Pancreas (tissue), 10 donors: Measurements from ENCODE around the gene EAPP. TPM values are rescaled to one million over a fixed set of nuclear protein-coding genes. Genes with fewer than 3 reads are reported as not detected.
"Not testable (repeated sequence)": the region's sequence is repeated elsewhere in the genome, so short reads cannot be mapped to it uniquely, and the experiment has no call there.

Source experiments
- ATAC-seq, 4 donors: fragments of 200-7000 bp; cut with Tn5 transposase; one replicate each; pipeline versions ENCODE4 v1.8.0 to v1.9.1; 2020; ENCODE audit warnings: mild to moderate bottlenecking in 4 of 4, moderate library complexity in 4 of 4
- DNase-seq, 6 donors: peaks; one replicate each; pipeline ENCODE4 v3.0.0-alpha.2; 2020
- FAIRE-seq: peaks from 2 replicates; lab custom pipeline; 2012; peaks lifted over from hg19 to GRCh38; lab: Jason Lieb, UNC
- H3K27ac ChIP-seq, 4 donors: fragments of 200-600 bp; sonication (generic); 1 replicate in 3 of 4; 2 replicates in 1 of 4; pipeline versions ENCODE4 v1.5.0 to v1.8.0; 2020
- H3K27me3 ChIP-seq, 4 donors: fragments of 200-600 bp; one replicate each; pipeline ENCODE4 v1.8.0; 2021
- H3K36me3 ChIP-seq, 3 donors: fragments of 200-600 bp; sonication (generic) in 1 of 3; one replicate each; pipeline versions ENCODE4 v1.5.0 to v1.8.0; 2020 to 2021
- H3K4me1 ChIP-seq, 3 donors: fragments of 200-600 bp; one replicate each; pipeline ENCODE4 v1.8.0; 2021
- H3K4me3 ChIP-seq, 4 donors: fragments of 200-600 bp; sonication (generic) in 2 of 4; one replicate each; pipeline versions ENCODE4 v1.5.0 to v1.8.0; 2020 to 2021
- H3K9me3 ChIP-seq, 4 donors: fragments of 200-600 bp; one replicate each; pipeline ENCODE4 v1.8.0; 2021
- CTCF ChIP-seq, 4 donors: fragments of 200-600 bp; sonication (generic) in 3 of 4; IDR thresholded peaks; one replicate each; pipeline versions ENCODE4 v1.5.0 to v1.8.0; 2021; ENCODE audit warnings: antibody characterized with exemption in 4 of 4
- WGBS, 2 donors: extraction: QIAGEN DNeasy Blood & Tissue Kit; methylation state at CpG; one replicate each; pipeline ENCODE4 v1.1.7; 2013; 5-methylcytosine and 5-hydroxymethylcytosine counted together
- intact Hi-C, 3 donors: fragments of 100-400 bp; cut with DNase I; formaldehyde crosslinking; loops; one replicate each; pipeline versions ENCODE4 v1.11.1 to v1.14.2; 2022
- polyA plus RNA-seq, 2 donors: library from polyadenylated mRNA; stranded (reverse); fragments of 200-250 nt; gene quantifications; one replicate each; pipeline ENCODE4 v1.2.3, GENCODE V29; 2013
- total RNA-seq, 6 donors: library from RNA; stranded (reverse); fragmentation: NEBNext Ultra II Directional in 4 of 6; extraction: Animal tissue kit (Norgen Biotek cat#: 25700) in 4 of 6; gene quantifications; one replicate each; pipeline versions ENCODE4 v1.2.1 to v1.2.4, GENCODE V29; 2021 to 2023
- donor health status: healthy with polysubstance abuse.
- donor health status: DM: no; HTN: no; CAD: no; lungs with moderate emphysema.
- donor health status: DM: no; HTN: no; CAD: no.
- donor health status: control.
- donor health status: control.
- donor health status: Bipolar disorder and iron deficiency.
- donor health status: DM: yes; HTN: yes; CAD: no.
- donor health status: DM: no; HTN: no; CAD: no.
- donor health status: DM: no; HTN: no; CAD: no.
- donor health status: DM: yes; HTN: yes; CAD: no.

EAPP gene
- total and polyA plus RNA-seq, 8 donors: 9.9 to 24.7 (median 15.4) TPM

- DNase-seq: no peak
- TF ChIP-seq CTCF (IDR thresholded peaks at IDR 0.05): no peak
- no peaks in the 10 kb centered on the region for H3K27me3 ChIP-seq
- WGBS, 2 donors: 20 to 28% methylated on average over 9 of the region's 9 CpGs
- intact Hi-C loops: no loop called here
- H3K4me3 ChIP-seq: peak overlapping the region in 1 of 4 donors; percentile 10
- H3K27ac ChIP-seq: peak overlapping the region in 3 of 4 donors; percentile 26 to 75 (median 36)
- H3K36me3 ChIP-seq: no peaks in the 10 kb centered on the region
- no peaks in the 10 kb centered on the region for H3K9me3 ChIP-seq
- peak in 1 of 4 donors; percentile 1 for ATAC-seq
- H3K4me1 ChIP-seq: peaks cover 5 to 12% (median 6%) of the 10 kb centered on the region in 3 donors
- FAIRE-seq: no peak
Observed at GRCh38 chr14:34554540-34555250, 15.2 kb upstream of the EAPP start.

- H3K27me3 ChIP-seq, intact Hi-C loops, H3K4me3 ChIP-seq, H3K9me3 ChIP-seq, H3K36me3 ChIP-seq, H3K27ac ChIP-seq, ATAC-seq, FAIRE-seq, H3K4me1 ChIP-seq: not testable (repeated sequence)
- DNase-seq: peak in 1 of 6 donors; percentile 27
- 89 to 91% methylated on average over 19 of the region's 19 CpGs for WGBS, 2 donors
Observed at GRCh38 chr14:34549276-34549966, 9.9 kb upstream of the EAPP start.

GRCh38 chr14:34548472-34548981 lies 9.0 kb upstream of the EAPP start:
- Histone ChIP-seq H3K4me1 (no peaks in the 10 kb centered on the region), H3K36me3 (no peaks in the 10 kb centered on the region), H3K27ac (no peak overlapping the region), H3K27me3 (no peaks in the 10 kb centered on the region), H3K9me3 (no peaks in the 10 kb centered on the region), H3K4me3 (no peak overlapping the region)
- no peak for TF ChIP-seq CTCF (IDR thresholded peaks at IDR 0.05)
- FAIRE-seq (no peak), DNase-seq (peak in 1 of 6 donors; percentile 13), ATAC-seq (no peak)
- 89 to 93% methylated on average over 14 of the region's 14 CpGs for WGBS, 2 donors
- intact Hi-C loops: no loop called here

GRCh38 chr14:34547136-34547520 lies 7.6 kb upstream of the EAPP start:
- not testable (repeated sequence) for FAIRE-seq

GRCh38 chr14:34546272-34547135 lies 7.0 kb upstream of the EAPP start:
- DNase-seq, H3K4me3 ChIP-seq, intact Hi-C loops, H3K9me3 ChIP-seq, H3K36me3 ChIP-seq, H3K27me3 ChIP-seq, H3K27ac ChIP-seq, H3K4me1 ChIP-seq: not testable (repeated sequence)
- peak; percentile 5 for FAIRE-seq
- peak; percentile 88 to 93 (median 89) for ATAC-seq
- no CpG with 5 or more reads among the region's 68 CpGs for WGBS, 2 donors

More at GRCh38 chr14:34547136-34547520, 7.6 kb upstream of the EAPP start:
- ATAC-seq: peak; percentile 4 to 33 (median 20)
- H3K36me3 ChIP-seq, H3K4me1 ChIP-seq, DNase-seq, H3K9me3 ChIP-seq, H3K27me3 ChIP-seq, intact Hi-C loops, H3K4me3 ChIP-seq, H3K27ac ChIP-seq: not testable (repeated sequence)
- WGBS, 2 donors: no CpG with 5 or more reads among the region's 16 CpGs

GRCh38 chr14:34540181-34541059 lies 919 bp upstream of the EAPP start:
- 71 to 81% methylated on average over 13 of the region's 19 CpGs for WGBS, 2 donors
- Histone ChIP-seq H3K4me3 (peak overlapping the region in 3 of 4 donors; percentile 61 to 67 (median 64)), H3K4me1 (peaks cover 8 to 15% (median 11%) of the 10 kb centered on the region in 3 donors), H3K27ac (peak overlapping the region; percentile 79 to 97 (median 86))
- H3K27me3 ChIP-seq, H3K36me3 ChIP-seq, FAIRE-seq, intact Hi-C loops, ATAC-seq, H3K9me3 ChIP-seq, DNase-seq: not testable (repeated sequence)
